Caki2 (cell line): ENCODE results near the gene CHST9. TPM values are rescaled to one million over a fixed set of nuclear protein-coding genes. Genes with fewer than 3 reads are reported as not detected.
"Not testable (repeated sequence)": the region's sequence is repeated elsewhere in the genome, so short reads cannot be mapped to it uniquely, and the experiment has no call there.

Experiments
- DNase-seq: peaks from one replicate; pipeline ENCODE4 v3.0.0-alpha.2; 2015; ENCODE audit warnings: low read depth
- in situ Hi-C: cut with HindIII; loops from 2 replicates; pipeline ENCODE4 v1.10.0; 2016; ENCODE audit warnings: low sequenced_read_pairs, low pct_unique_long_range_greater_than_20kb, mixed read lengths
- total RNA-seq: library from RNA; depleted of rRNA; stranded (reverse); fragments of >200 nt; shearing (Covaris generic); gene quantifications from 2 replicates; pipeline ENCODE4 v1.2.3, GENCODE V29; 2014; ENCODE audit warnings: low replicate concordance

Gene CHST9
- total RNA-seq, 1 experiment from 2014 or later = 0.61 TPM

DNA sequence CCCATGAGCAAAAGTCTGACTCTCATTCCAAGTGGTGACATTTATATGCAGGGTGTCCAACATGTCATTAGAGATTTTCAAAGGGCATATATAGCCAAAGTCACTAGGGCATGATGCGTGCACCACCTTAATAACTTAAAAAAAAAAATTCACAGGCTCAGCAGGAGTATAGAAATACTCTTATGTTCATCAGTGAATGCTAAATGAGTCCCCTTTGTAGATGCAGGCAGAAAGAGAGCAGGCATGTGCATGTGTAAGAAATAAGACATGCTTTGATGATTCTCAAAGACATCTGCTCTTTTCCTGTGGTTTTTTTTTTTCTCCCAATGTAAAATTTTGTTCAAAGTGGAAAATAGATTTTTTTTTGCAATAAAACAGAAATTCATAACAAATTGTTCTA, 207.3 kb downstream of the CHST9 start:
- in situ Hi-C loops = no loop called here
- DNase-seq = no peak

DNA sequence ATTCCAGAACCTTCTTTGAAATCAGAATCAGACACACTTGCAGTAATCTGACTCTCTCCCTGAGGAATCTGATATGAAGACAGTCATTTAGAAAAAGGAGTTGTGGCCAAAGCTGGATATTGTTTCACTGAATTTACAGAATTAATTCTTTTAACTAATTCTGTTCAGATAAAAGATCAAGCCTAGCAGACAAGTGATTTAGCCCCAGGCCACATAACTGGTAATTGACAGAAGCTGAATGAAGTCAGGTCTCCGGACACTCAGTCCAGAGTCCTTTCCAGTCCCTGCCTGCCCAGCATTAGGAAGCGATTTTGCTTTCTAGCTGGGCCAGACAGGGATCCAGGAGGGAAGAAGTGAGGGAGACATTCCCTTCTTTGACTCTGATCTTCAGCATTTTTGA, 208.9 kb downstream of the CHST9 start:
- no peak for DNase-seq
- in situ Hi-C loops = no loop called here

DNA sequence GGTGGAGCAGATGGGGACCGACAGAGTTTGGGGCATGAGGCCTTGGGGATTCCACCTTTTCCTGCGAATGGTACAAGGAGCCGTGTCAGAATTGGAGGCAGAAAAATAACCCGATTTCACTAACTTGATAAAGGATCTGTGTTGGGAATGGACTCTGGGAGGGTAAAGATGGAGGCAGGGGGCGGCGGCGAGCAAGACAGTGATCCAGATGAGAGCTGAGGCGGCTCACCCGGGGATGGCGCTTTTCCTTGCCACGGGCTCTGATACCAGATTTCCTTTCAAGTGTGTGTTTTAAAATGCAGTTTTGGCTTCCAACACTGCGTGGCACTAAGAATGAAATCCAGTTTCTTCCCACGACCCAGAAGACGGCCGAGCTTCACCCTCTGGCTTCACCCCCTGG, 212.6 kb downstream of the CHST9 start:
- DNase-seq, in situ Hi-C loops: not testable (repeated sequence)

DNA sequence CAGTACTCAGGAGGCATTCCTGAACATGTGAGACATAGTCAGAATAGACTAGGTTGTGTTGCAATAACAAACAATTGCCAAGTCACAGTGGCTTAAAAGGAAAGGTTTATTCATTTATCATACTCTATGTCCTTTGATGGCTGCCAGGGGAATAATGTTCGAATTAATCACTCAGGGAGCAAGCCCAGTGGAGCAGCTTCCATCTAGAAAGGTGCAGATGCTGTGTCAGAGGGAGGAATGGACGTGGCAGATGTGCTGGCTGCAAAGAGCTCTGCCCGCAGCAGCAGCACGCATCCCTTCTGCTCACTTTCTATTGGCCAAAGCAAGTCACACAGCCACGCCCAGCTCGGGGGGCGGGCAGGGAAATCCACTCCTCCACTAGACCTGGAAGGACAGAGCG, 213.7 kb downstream of the CHST9 start:
- no peak for DNase-seq
- in situ Hi-C loops = no loop called here

DNA sequence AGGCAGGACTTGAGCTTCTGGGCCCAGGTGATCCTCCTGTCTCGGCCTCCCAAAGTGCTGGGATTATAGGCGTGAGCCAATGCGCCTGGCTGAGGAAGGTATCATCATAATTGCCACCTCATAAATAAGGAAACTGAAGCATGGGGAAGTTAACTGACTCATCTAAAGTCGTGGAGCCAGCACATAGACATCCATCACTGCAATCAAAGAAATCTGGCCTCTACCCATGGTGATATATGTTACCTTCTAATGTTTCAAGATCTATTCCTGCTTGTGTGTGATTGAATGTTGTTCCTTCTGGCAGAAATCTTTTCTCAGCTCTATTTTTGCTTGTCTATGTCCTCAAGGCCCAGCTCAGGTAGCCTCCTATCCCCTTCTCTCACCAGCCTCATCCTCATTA, 214.5 kb downstream of the CHST9 start:
- in situ Hi-C loops = no loop called here
- DNase-seq = no peak

DNA sequence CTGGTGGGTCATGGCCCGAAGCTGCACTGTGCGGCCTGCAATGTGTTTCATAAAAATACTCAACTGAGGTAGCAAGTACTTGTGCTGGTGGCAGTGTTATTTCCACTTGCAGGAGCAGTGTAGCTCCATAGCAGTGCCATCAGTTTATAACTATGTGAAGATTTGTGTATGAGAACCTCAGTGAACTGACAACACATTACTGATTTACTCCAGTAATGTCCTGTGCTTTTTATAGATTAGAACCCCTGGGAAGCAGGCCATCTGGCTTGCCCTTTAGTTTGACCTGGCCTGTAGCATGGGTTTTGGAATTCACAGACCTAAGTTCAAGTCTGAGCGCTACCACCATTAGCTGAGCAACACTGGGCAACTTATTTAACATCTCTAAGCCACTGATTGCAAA, 219.9 kb downstream of the CHST9 start:
- in situ Hi-C loops = no loop called here
- no peak for DNase-seq

DNA sequence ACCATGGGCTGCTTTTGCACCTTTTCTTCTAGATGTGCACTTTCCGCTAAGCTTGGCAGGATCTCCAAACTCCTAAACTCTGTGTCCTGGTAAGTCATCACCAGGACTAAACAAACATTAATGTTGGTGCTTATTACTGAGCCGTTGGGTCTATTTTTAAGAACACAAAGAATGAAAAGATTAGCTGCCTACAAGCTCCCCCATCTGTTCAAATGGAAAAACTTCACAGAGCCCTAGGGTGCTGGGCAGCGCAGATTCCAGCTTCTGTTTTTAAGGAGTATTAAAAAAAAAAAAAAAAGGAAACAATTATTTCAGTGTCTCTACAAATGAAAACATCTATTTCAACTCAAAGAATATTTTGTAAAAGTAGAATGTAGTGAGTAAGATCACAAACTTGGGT, 221.8 kb downstream of the CHST9 start:
- DNase-seq = no peak

DNA sequence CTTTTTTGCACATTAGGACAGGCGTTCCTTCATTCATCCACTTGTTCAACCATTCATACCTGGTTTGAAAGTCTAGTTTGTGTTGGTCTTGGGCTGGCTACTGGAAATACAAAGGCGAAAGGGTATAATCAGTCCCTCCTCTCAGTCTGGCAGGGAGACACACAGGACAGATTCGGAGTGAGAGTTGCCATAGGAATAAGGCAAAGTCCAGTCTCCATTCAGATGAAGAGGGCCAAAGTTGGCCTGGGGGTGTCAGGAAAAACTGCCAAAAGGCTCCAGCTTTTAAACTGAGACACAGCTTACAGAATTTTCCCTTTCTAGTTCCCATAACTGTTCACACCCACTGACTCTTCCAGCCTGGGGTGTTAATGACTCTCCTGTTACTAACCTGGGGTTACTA, 223.3 kb downstream of the CHST9 start:
- no peak for DNase-seq
- in situ Hi-C loops = no loop called here

More for the DNA sequence above, 221.8 kb downstream of the CHST9 start:
- in situ Hi-C loops = no loop called here

DNA sequence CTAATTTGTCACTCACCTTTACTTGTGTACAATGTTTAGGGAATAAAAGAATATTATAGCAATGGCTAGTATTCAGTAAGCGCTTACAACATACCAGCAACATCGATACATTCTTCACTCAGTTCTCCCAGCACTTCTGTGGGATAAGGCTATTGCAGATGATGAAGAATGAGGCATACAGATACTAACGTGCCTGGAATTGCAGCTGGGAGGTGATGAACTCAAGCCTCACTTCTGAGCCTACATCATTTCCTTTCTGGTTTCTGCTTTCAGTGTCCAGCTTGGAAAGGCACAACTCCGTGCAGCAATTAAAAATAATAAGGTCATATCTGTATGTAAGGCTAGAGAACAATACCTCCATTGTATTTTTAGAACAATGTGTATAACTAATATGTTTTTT, 224.2 kb downstream of the CHST9 start:
- no peak for DNase-seq
- in situ Hi-C loops = no loop called here

DNA sequence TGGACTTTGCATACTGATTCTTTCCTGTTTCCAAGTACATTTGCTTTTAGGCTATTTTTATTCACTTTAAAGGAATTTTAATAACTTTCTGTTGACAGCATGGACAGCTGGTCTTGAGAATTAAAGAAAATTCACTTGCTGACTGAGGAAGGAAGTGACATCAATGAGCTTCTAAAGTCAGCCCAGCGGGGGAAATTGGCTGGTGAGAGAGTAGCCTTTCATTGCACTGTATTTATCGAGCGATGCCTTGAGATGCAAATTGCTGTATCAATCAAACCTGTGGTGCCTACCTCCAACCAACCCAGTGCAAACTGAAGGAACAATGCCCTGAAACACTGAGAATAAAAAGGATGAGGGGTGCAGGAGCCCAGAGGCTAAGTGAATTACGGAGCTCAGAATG, 228.2 kb downstream of the CHST9 start:
- in situ Hi-C loops = no loop called here
- DNase-seq = no peak

DNA sequence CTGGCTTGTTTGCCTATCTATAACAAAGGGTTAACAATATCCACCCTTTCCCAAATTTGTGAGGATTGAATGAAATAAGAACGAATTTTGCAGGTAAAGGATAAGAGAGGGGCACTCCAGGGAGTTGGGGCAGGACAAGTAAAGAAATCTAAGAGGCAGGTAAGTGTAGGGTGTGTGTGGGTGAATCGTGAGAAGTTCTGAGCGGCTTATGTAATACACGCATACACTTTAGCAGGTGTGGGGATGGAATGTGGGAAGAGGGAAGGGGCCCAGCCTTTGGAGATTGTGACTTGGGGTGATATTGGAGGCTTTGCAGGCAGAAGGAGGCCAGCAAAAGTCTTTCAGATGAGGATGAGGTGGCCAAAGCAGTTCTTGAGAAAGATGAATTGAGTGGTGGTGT, 236.4 kb downstream of the CHST9 start:
- DNase-seq = no peak
- in situ Hi-C loops = no loop called here

DNA sequence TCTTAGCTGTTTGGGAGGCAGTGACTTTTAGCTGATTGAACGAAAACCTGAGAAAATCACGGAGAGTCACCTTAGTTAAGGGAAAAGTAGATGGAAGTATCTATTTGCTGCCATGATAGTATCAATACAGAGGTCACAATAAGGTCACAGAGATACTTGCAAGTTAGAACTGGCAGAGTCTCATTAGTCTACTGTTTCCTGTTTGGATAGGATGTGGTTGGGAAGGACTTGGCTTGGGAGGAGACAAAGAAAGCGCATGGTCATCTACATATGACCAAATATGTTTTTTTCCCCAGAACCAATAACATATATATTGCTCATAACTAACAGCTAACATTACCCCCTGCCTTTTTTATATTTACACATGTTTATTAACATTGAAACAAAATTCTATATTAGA, 241.2 kb downstream of the CHST9 start:
- in situ Hi-C loops = no loop called here
- DNase-seq = no peak

DNA sequence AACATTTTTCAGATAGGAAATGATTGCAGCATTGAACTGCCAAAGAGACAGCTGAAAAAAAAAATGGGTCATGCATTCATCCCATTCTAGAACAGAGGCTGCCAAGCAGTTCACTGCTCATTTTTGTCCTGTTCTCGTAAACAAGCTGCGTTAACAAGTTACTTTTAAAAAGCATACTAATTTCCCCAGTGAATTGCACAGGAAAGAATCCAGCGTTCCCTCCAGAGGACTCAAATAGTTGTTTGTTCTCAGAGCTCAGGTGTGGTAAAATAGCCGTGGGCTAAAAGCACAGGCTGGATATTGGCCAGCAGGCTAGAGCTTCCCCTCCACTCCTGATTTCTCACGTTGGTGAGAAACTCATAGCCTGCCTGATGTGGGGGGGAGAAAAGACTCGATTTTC, 243.5 kb downstream of the CHST9 start:
- DNase-seq = no peak
- in situ Hi-C loops = no loop called here

DNA sequence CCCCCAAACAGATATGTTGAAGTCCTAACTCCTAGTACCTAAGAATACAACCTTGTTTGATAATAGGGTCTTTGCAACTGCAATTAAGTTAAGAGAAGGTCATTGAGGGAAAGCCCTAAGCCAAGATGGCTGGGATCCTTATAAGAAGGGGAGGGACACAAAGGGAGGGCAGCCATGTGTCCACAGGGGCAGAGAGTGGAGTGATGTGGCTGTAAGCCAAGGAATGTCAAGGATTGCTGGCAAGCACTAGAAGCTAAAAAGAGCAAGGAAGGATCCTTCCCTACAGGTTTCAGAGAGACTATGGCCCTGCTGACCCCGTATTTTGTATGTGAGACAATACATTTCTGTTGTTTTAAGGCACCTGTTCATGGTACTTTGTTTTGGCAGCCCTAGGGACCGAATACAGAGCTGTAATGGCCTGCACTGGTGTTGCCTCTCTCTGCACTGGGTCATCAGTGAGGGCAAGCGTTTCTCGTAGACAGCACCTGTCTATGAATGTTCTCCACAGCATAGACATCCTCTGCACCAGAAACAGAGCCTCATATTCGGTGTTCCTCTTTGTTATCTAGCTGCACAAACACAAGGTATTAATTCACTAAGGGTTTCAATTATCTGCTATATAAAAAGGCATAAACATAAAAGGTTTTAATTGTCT, 244.2 kb downstream of the CHST9 start:
- in situ Hi-C loops = no loop called here
- DNase-seq = no peak

DNA sequence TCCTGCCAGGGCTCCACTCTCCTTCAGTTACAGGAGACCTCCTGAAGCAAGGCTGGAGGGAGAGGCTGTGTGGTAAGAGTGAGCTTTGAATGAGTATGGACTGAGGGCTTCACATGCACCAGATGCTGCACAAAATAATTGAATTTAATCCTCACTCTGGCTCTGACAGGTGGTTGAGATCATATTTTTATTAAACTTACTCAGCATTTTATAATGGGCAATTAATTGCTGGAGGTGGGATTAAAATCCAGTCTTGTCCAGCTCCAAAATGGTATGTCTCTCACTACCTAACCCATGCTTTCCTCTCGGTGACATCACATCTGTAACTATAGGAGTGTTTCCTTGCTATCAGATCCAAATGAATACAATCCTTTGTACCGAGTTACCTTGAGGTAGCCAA, 253.4 kb downstream of the CHST9 start:
- in situ Hi-C loops = no loop called here
- no peak for DNase-seq

DNA sequence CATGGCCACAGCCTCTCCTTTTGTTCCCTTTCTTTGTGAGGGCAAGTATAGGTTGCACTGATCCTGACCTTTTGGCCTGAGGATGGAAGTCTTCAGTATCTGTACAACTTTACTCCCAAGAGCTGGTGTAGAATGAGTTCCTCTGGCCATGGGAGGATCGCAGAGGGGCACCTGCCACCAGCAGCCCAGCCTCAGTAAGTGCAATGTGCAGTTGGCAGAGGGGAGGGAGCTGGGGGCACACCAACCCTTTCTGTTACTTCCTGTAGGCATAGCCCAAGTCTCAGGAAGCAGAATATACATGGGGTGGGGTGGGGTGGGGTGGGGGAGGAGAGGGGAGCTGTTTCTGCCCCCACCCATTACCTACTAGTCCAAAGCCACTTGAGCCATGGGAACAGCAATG, 254.5 kb downstream of the CHST9 start:
- in situ Hi-C loops = no loop called here
- no peak for DNase-seq

DNA sequence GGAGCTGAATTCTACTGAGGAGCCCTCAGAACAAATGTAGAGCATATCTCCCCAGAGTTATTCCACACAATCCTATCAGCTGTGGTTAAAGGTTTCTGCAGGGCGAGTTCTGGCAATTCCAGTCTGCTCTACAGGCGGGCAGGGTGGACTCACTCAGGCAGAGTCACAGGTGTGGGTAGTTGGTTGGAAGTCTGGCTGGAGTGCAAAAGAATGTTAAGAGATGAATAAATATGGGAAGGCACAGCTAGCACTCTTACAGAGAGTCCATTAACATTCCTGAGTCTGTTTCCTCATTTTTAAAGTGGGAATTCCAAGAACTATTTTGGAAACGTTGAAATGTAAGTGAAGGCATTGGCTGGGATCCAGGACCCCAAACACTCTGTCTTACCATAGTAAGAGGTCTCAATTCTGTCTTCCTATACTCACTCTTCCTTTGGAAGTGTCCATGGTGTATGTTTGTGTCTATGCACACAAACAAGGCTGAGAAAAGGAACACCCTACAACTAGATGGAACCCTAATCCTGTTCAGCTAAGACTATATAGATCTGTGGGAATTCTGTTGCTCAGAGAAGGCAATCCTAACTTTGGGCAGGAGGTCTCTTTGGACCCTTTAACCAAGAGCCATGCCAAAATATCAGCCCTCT, 256.3 kb downstream of the CHST9 start:
- no peak for DNase-seq
- in situ Hi-C loops = no loop called here

DNA sequence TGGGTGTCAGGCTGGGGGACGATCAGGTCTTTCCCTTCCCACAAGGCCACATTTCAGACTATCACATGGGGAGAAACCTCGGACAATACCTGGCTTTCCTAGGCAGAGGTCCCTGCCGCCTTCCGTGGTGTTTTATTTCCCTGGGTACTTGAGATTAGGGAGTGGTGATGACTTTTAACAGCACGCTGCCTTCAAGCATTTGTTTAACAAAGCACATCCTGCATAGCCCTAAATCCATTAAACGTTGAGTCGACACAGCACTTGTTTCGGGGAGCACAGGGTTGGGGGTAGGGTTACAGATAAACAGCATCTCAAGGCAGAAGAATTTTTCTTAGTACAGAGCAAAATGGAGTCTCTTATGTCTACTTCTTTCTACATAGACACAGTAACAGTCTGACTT, 257.3 kb downstream of the CHST9 start:
- DNase-seq, in situ Hi-C loops: not testable (repeated sequence)

DNA sequence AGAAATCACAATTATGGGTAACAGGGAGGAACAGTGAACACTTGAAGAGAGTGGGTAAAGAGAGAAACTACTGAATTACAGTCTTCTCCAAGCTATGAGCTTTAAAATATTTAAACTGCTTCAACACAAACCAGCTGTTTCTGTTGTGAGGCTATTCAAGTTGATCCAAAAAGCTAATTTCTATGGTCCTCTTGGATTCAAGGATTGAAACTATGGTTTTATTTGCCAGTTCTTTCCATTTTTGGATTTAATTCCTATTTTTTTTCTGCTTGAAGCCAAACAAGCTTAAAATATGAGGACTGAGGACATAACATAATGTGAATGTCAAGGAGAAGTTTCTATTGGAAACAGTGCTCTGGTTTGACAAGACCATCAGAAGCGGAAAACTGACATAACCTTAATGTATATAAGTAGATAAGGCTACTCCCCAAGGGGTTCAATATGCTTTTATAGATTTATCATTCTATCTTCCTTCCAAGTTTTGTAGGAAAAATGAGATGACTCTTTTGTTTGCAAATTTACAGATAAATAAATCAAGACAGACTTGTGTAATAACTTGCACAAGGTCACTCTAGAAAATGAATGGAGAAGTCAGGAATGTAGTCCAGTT, 258.9 kb downstream of the CHST9 start:
- in situ Hi-C loops = no loop called here
- no peak for DNase-seq

DNA sequence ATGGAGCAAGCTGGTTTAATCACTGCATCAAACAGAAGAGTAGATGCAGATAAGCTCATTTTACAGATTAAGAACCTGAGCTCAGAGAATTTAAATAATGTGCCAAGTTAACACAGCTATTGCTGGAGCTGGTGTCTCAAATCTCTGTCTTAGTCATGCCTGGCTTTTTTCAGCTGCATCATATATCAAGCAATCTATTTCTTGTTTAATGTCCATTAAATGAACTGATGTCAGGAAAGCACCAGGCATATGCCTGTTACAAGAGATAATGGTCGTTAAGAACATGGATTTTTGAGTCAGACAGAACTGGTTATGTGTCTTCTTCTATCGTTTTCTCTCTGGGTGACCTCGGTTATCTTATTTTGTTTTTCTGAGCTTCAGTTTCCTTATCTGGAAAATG, 259.8 kb downstream of the CHST9 start:
- no peak for DNase-seq
- in situ Hi-C loops = no loop called here
